ENCODE data around the gene RSRP1. TPM values are rescaled to one million over a fixed set of nuclear protein-coding genes. Genes with fewer than 3 reads are reported as not detected.

The RSRP1 gene
- total and polyA plus RNA-seq, 2 donors (not counting 1 experiment from before 2014, with no cell fraction given): 387 to 482 TPM

GRCh38 chr1:25232027-25232865 is 15.0 kb downstream of the RSRP1 start, which contains the start of gene SYF2:
Gene SYF2, minus strand, starts transcription at chr1:25232502. Its CDS starts 35 bp downstream, at chr1:25232467.
- under 1% methylated on average over 42 of the region's 54 CpGs for WGBS (ENCODE audit: insufficient coverage)
- Histone ChIP-seq H3K4me2 (replicated peaks; ENCODE audit: low read depth, low read length, poor library complexity, severe bottlenecking) (peak within 1 kb of the TSS; percentile 94), H3K27ac (ENCODE audit: low read length in 2 of 2) (peak within 1 kb of the TSS; percentile 91 to 96), H3K9ac (ENCODE audit: low read length) (peak within 1 kb of the TSS; percentile 99), H4K20me1 (ENCODE audit: control insufficient read depth, insufficient read depth, low read length, poor library complexity, severe bottlenecking) (peaks cover 13% of the 10 kb centered on the region), H3K9me3 (ENCODE audit: control extremely low read depth in 1 of 3, control insufficient read depth in 2 of 3, insufficient read depth in 1 of 3, low read length in 2 of 3) (no peaks in the 10 kb centered on the region), H3K4me3 (ENCODE audit: control extremely low read depth in 1 of 5, extremely low read depth in 1 of 5, insufficient read depth in 1 of 5, low read depth in 2 of 5, low read length in 4 of 5) (peak within 1 kb of the TSS; percentile 81 to 99 (median 95)), H3K79me2 (ENCODE audit: control insufficient read depth, insufficient read depth, low read length) (peaks cover 66% of the 10 kb centered on the region), H3K4me1 (ENCODE audit: control insufficient read depth in 2 of 2, insufficient read depth in 2 of 2, low read length in 2 of 2) (peaks cover 25 to 35% of the 10 kb centered on the region in 2 donors), H3K36me3 (replicated peaks in 1 of 2; ENCODE audit: control extremely low read depth in 1 of 2, control insufficient read depth in 1 of 2, extremely low read depth in 1 of 2, insufficient read depth in 2 of 2, low read length in 1 of 2) (peaks cover 7 to 41% of the 10 kb centered on the region in 2 experiments), H3K27me3 (replicated peaks in 1 of 4; ENCODE audit: control extremely low read depth in 1 of 4, control insufficient read depth in 3 of 4, insufficient read depth in 4 of 4, low read length in 3 of 4) (no peaks in the 10 kb centered on the region), H2AFZ (ENCODE audit: insufficient read depth, low read depth, low read length, poor library complexity, severe bottlenecking) (peak within 1 kb of the TSS; percentile 86)
- H3K4me3 Mint-ChIP-seq: no peak within 1 kb of the TSS
- ATAC-seq (ENCODE audit: low read depth) (peak; percentile 84), DNase-seq (peak; percentile 94)
- ChIA-PET POLR2A (interaction anchor here (0.5 to 2.4 kb wide), 11 partner anchors 8 to 588 kb away, joined by 3 to 16 read pairs (median 5); partner anchors contain the start of genes MACO1, MTFR1L, RSRP1 and RUNX3), CTCF (interaction anchor here (0.9 to 1.8 kb wide), 6 partner anchors 11 to 384 kb away, joined by 3 to 10 read pairs (median 5); partner anchors contain the start of gene RSRP1)
- no peaks in the 10 kb centered on the region for H3K27me3 Mint-ChIP-seq
- H3K9me3 Mint-ChIP-seq (ENCODE audit: insufficient read depth): no peaks in the 10 kb centered on the region
- no peak within 1 kb of the TSS for H3K27ac Mint-ChIP-seq
- intact Hi-C loops (cut with micrococcal nuclease): loop anchor here (1.0 to 5.0 kb wide), 6 partner anchors 8 to 767 kb away; partner anchors contain the start of genes MACO1, PAFAH2, RSRP1 and TMEM50A
- no peak for TF ChIP-seq EZH2 (IDR thresholded peaks at IDR 0.05; ENCODE audit: borderline replicate concordance, insufficient read depth, low read depth, low read length, poor library complexity, severe bottlenecking)
- TF ChIP-seq CTCF (IDR thresholded peaks at IDR 0.05): no peak
- H3K4me1 Mint-ChIP-seq: peaks cover 31% of the 10 kb centered on the region

- no peak for ATAC-seq (ENCODE audit: low read depth)
- Histone ChIP-seq H3K9ac (ENCODE audit: low read length) (no peak overlapping the region), H3K4me3 (ENCODE audit: control extremely low read depth in 1 of 5, extremely low read depth in 1 of 5, insufficient read depth in 1 of 5, low read depth in 2 of 5, low read length in 4 of 5) (no peak overlapping the region), H3K27ac (ENCODE audit: low read length in 2 of 2) (no peak overlapping the region), H3K4me1 (ENCODE audit: control insufficient read depth in 2 of 2, insufficient read depth in 2 of 2, low read length in 2 of 2) (no peaks in the 10 kb centered on the region), H2AFZ (ENCODE audit: insufficient read depth, low read depth, low read length, poor library complexity, severe bottlenecking) (no peak overlapping the region), H3K79me2 (ENCODE audit: control insufficient read depth, insufficient read depth, low read length) (no peaks in the 10 kb centered on the region), H4K20me1 (ENCODE audit: control insufficient read depth, insufficient read depth, low read length, poor library complexity, severe bottlenecking) (peaks cover 15% of the 10 kb centered on the region), H3K36me3 (replicated peaks in 1 of 2; ENCODE audit: control extremely low read depth in 1 of 2, control insufficient read depth in 1 of 2, extremely low read depth in 1 of 2, insufficient read depth in 2 of 2, low read length in 1 of 2) (peaks cover 9 to 74% of the 10 kb centered on the region in 2 experiments), H3K27me3 (replicated peaks in 1 of 4; ENCODE audit: control extremely low read depth in 1 of 4, control insufficient read depth in 3 of 4, insufficient read depth in 4 of 4, low read length in 3 of 4) (no peaks in the 10 kb centered on the region), H3K9me3 (ENCODE audit: control extremely low read depth in 1 of 3, control insufficient read depth in 2 of 3, insufficient read depth in 1 of 3, low read length in 2 of 3) (no peaks in the 10 kb centered on the region), H3K4me2 (replicated peaks; ENCODE audit: low read depth, low read length, poor library complexity, severe bottlenecking) (no peak overlapping the region)
- 90% methylated on average over 2 of the region's 3 CpGs for WGBS (ENCODE audit: insufficient coverage)
- ChIA-PET CTCF (no interaction called here), POLR2A (no interaction called here)
- TF ChIP-seq EZH2 (IDR thresholded peaks at IDR 0.05; ENCODE audit: borderline replicate concordance, insufficient read depth, low read depth, low read length, poor library complexity, severe bottlenecking) (no peak), CTCF (IDR thresholded peaks at IDR 0.05) (no peak)
- Mint-ChIP-seq H3K9me3 (ENCODE audit: insufficient read depth) (no peaks in the 10 kb centered on the region), H3K27me3 (no peaks in the 10 kb centered on the region), H3K27ac (no peak overlapping the region), H3K4me3 (no peak overlapping the region), H3K4me1 (no peaks in the 10 kb centered on the region)
- DNase-seq: no peak
- intact Hi-C loops (cut with micrococcal nuclease): no loop called here
Measured at GRCh38 chr1:25223471-25223870, 23.8 kb downstream of the RSRP1 start.
